GM23248 (cell line): ENCODE results near the gene NXF1. TPM values are rescaled to one million over a fixed set of nuclear protein-coding genes. Genes with fewer than 3 reads are reported as not detected.
"Not testable (repeated sequence)": the region's sequence is repeated elsewhere in the genome, so short reads cannot be mapped to it uniquely, and the experiment has no call there.

Experiments used
- DNase-seq: peaks from one replicate; pipeline ENCODE4 v3.0.0-alpha.2; 2015
- H2AFZ ChIP-seq: fragments of 200-600 bp; sonication (generic); 2 replicates; pipeline ENCODE4 v1.6.1; 2016; ENCODE audit warnings: antibody characterized with exemption
- H3F3A ChIP-seq: fragments of 200-600 bp; sonication (generic); 2 replicates; pipeline ENCODE4 v1.6.1; 2016; ENCODE audit warnings: mild to moderate bottlenecking, antibody characterized with exemption, mixed run types; ENCODE audit not compliant: insufficient read depth
- H3K27ac ChIP-seq: fragments of 200-600 bp; sonication (generic); 2 replicates; pipeline ENCODE4 v1.5.1; 2016; ENCODE audit warnings: mild to moderate bottlenecking
- H3K27me3 ChIP-seq: fragments of 200-600 bp; sonication (generic); replicated peaks from 2 replicates; pipeline ENCODE4 v1.6.1; 2016; ENCODE audit warnings: mild to moderate bottlenecking; ENCODE audit not compliant: insufficient read depth
- H3K36me3 ChIP-seq: fragments of 200-600 bp; sonication (generic); 2 replicates; pipeline ENCODE4 v1.6.1; 2016; ENCODE audit warnings: low read depth, mild to moderate bottlenecking
- H3K4me1 ChIP-seq: fragments of 200-600 bp; sonication (generic); 2 replicates; pipeline ENCODE4 v1.6.1; 2016; ENCODE audit warnings: mild to moderate bottlenecking; ENCODE audit not compliant: insufficient read depth
- H3K4me2 ChIP-seq: fragments of 200-600 bp; sonication (generic); one replicate; pipeline ENCODE4 v1.6.1; 2016; ENCODE audit warnings: mild to moderate bottlenecking; ENCODE audit not compliant: unreplicated experiment
- H3K4me3 ChIP-seq: fragments of 200-600 bp; sonication (generic); 2 replicates; pipeline ENCODE4 v1.5.1; 2016; ENCODE audit warnings: mild to moderate bottlenecking
- H3K79me2 ChIP-seq: fragments of 200-600 bp; sonication (generic); 2 replicates; pipeline ENCODE4 v1.6.1; 2016; ENCODE audit warnings: mild to moderate bottlenecking; ENCODE audit not compliant: insufficient read depth
- H3K9ac ChIP-seq: fragments of 200-600 bp; sonication (generic); 2 replicates; pipeline ENCODE4 v1.6.1; 2016; ENCODE audit warnings: mild to moderate bottlenecking
- H3K9me2 ChIP-seq: fragments of 200-600 bp; sonication (generic); 2 replicates; pipeline ENCODE4 v1.6.1; 2016; ENCODE audit warnings: mixed run types, mild to moderate bottlenecking, moderate library complexity; ENCODE audit not compliant: insufficient read depth
- H3K9me3 ChIP-seq: fragments of 200-600 bp; sonication (generic); one replicate; pipeline ENCODE4 v1.6.1; 2017; ENCODE audit warnings: low read depth
- H4K20me1 ChIP-seq: fragments of 200-600 bp; sonication (generic); 2 replicates; pipeline ENCODE4 v1.6.0; 2016; ENCODE audit not compliant: insufficient read depth
- EZH2 ChIP-seq: fragments of 200-600 bp; sonication (generic); IDR thresholded peaks from 2 replicates; pipeline ENCODE4 v1.6.1; 2018; ENCODE audit warnings: antibody characterized with exemption, mild to moderate bottlenecking; ENCODE audit not compliant: insufficient read depth, poor library complexity, severe bottlenecking
- EZH2phosphoT487 ChIP-seq: fragments of 200-600 bp; sonication (generic); IDR thresholded peaks from 2 replicates; pipeline ENCODE4 v1.6.1; 2018; ENCODE audit warnings: antibody characterized with exemption, moderate library complexity, mild to moderate bottlenecking, low read depth; ENCODE audit not compliant: insufficient read depth
- WGBS, 2 experiments: methylation state at CpG; one replicate each; pipeline ENCODE4 v1.1.6; 2015 to 2017; ENCODE audit warnings: low lambda C conversion rate in 2 of 2, low coverage in 1 of 2; ENCODE audit errors: missing lambda C conversion rate in 2 of 2; 5-methylcytosine and 5-hydroxymethylcytosine counted together
- in situ Hi-C: fragments of 300-500 bp; cut with MboI; formaldehyde crosslinking; loops from 2 replicates; pipeline ENCODE4 v1.15.0; 2020
- polyA plus RNA-seq: library from polyadenylated mRNA; unstranded; fragments of >200 nt; fragmentation: Nextera tagmentation; extraction: Ambion mirVana; gene quantifications from 2 replicates; pipeline ENCODE4 v1.2.1, GENCODE V29; 2016
- total RNA-seq: library from RNA; depleted of rRNA; stranded (reverse); fragments of >200 nt; shearing (Covaris generic); gene quantifications from 2 replicates; pipeline ENCODE4 v1.2.3, GENCODE V29; 2014

Gene NXF1
- total and polyA plus RNA-seq, 2 experiments from 2014 or later = 32.0 to 53.3 TPM

DNA sequence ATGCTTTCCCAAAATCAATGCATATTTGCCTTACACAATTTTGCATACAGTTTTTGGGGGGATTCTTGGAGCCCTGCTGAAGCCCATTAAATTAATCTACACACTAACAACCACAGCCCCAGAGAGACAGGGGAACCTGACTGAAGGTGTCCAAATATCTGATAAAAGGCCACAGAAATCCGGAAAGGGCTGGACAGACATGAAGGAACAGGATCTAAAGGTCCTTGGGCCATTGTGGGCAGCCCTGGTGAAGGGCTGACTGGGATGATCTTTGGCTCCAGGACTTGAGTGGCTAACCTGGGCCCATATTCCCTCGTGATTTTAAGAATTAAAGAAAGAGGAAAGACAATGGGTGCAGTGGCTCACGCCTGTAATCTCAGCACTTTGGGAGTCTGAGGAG, 40.9 kb upstream of the NXF1 start:
- TF ChIP-seq EZH2 (no peak), EZH2phosphoT487 (no peak)
- Histone ChIP-seq H3K79me2 (no peaks in the 10 kb centered on the region), H3K9me3 (no peaks in the 10 kb centered on the region), H3K9me2 (no peaks in the 10 kb centered on the region), H3K27ac (no peak overlapping the region), H4K20me1 (no peaks in the 10 kb centered on the region), H3K36me3 (no peaks in the 10 kb centered on the region), H3K4me2 (no peak overlapping the region), H3F3A (peaks cover 14% of the 10 kb centered on the region), H2AFZ (no peak overlapping the region), H3K4me1 (peaks cover 9% of the 10 kb centered on the region; the same call in 1 of the 2 replicates), H3K9ac (no peak overlapping the region), H3K4me3 (no peak overlapping the region), H3K27me3 (no peaks in the 10 kb centered on the region)
- WGBS, 2 experiments = 61 to 73% methylated on average over 3 of the region's 3 CpGs
- in situ Hi-C loops = no loop called here
- no peak for DNase-seq

DNA sequence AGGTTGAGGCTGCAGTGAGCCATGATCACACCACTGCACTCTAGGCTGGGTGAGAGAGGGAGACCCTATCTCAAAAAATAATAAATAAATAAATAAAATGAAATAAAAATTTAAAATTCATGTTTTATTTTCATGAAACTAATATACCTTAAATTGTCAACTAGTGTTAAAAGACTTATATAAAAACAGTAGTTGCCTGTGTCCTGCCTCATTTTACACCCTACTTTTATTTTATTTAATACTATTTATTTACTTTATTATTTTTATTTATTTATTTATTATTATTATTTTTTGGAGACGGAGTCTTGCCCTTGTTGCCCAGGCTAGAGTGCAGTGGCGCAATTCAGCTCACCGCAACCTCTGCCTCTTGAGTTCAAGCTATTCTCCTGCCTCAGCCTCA, 38.9 kb upstream of the NXF1 start:
- no peak for DNase-seq
- Histone ChIP-seq H3F3A (peaks cover 8% of the 10 kb centered on the region), H3K79me2 (peaks cover 2% of the 10 kb centered on the region), H3K27ac (no peak overlapping the region), H3K36me3 (no peaks in the 10 kb centered on the region), H3K9ac (no peak overlapping the region), H4K20me1 (no peaks in the 10 kb centered on the region), H2AFZ (no peak overlapping the region), H3K27me3 (no peaks in the 10 kb centered on the region), H3K4me2 (no peak overlapping the region), H3K9me3 (no peaks in the 10 kb centered on the region), H3K4me3 (no peak overlapping the region), H3K4me1 (peaks cover 9% of the 10 kb centered on the region; the same call in 1 of the 2 replicates), H3K9me2 (no peaks in the 10 kb centered on the region)
- WGBS, 2 experiments = 96 to 97% methylated on average over 3 of the region's 3 CpGs
- TF ChIP-seq EZH2phosphoT487 = no peak
- no peak for TF ChIP-seq EZH2
- in situ Hi-C loops = no loop called here

DNA sequence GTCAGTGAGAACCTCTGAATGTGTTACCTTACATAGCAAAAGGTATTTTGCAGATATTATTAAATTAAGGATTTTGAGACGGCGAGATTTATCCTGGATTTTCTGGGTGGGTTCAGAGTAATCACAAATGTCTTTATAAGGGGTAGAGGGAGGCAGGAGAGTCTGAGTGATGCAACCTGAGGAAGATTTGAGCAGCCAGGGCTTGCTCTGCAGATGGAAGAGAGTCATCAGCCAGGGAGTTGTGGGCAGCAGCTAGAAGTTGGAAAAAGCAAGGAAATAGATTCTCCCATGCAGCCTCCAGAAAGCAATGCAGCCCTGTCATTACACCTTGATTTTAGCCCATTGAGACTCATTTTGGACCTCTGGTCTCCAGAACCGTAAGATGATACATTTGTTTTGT, 38.2 kb upstream of the NXF1 start:
- Histone ChIP-seq H3K27me3 (no peaks in the 10 kb centered on the region), H3K36me3 (no peaks in the 10 kb centered on the region), H2AFZ (peak overlapping the region; percentile 49), H3K4me2 (no peak overlapping the region), H3K9me2 (no peaks in the 10 kb centered on the region), H3K4me1 (peaks cover 9% of the 10 kb centered on the region; the same call in 1 of the 2 replicates), H3K4me3 (no peak overlapping the region), H4K20me1 (no peaks in the 10 kb centered on the region), H3K27ac (no peak overlapping the region), H3K9ac (no peak overlapping the region), H3K79me2 (peaks cover 8% of the 10 kb centered on the region), H3K9me3 (no peaks in the 10 kb centered on the region), H3F3A (peaks cover 8% of the 10 kb centered on the region)
- no peak for DNase-seq
- TF ChIP-seq EZH2 (no peak), EZH2phosphoT487 (no peak)
- WGBS, 2 experiments = 94 to 100% methylated on average over 3 of the region's 3 CpGs
- in situ Hi-C loops = no loop called here

DNA sequence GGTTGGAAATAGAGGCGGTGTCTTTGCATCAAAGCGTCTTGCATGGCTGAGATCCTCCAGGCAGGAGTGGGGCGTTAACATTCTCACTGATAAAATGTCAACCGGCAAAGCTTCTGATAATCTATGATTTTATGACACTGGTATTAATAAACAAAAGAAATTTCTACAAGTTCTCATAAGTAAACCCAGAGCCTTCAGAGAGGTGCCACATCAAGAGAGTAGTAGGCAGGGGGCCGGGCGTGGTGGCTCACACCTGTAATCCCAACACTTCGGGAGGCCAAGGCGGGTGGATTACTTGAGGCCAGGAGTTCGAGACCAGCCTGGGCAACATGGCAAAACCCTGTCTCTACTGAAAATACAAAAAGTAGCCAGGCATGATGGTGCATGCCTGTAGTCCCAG, 37.7 kb upstream of the NXF1 start:
- H3K27ac ChIP-seq = peak overlapping the region; percentile 99
- WGBS, 2 experiments = 90 to 92% methylated on average over 9 of the region's 9 CpGs

DNA sequence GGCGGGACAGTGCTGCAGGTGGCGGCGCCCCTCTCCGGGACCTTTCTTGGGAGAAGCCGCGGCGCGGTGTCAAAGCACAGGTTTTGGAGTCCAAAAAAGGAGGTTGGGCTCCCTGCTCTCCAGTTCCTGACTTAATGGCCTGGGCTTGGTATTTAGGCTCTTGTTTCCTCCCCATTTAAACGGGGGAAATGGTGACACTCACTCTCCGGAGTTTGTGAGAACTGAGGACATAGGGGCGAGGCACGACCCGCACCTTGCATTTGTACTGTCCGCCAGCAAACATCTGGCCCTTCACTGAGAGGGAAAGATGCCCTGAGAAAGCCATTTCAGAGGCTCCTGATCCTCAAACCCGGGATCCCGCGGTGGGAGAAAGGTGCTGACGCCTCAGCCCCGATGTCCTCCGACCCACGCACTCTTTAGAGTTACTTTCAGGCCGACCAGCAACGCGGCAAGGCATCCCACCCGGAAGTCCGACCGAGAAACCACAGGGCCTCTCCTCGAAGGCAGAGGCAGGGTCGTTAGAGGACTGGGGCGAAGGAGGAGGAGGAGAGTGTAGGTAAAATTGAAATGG, 37.0 kb upstream of the NXF1 start:
- Histone ChIP-seq H3K27ac (peak overlapping the region; percentile 99), H3K4me2 (peak overlapping the region; percentile 83), H3K4me1 (peaks cover 9% of the 10 kb centered on the region; the same call in 1 of the 2 replicates), H3K4me3 (peak overlapping the region; percentile 74), H3K9me3 (no peaks in the 10 kb centered on the region), H3K9me2 (no peaks in the 10 kb centered on the region), H3K9ac (peak overlapping the region; percentile 95), H3K27me3 (no peaks in the 10 kb centered on the region), H2AFZ (peak overlapping the region; percentile 91), H3F3A (peaks cover 8% of the 10 kb centered on the region), H4K20me1 (no peaks in the 10 kb centered on the region), H3K36me3 (no peaks in the 10 kb centered on the region), H3K79me2 (peaks cover 21% of the 10 kb centered on the region)
- WGBS, 2 experiments = 6 to 7% methylated on average over 30 of the region's 30 CpGs
- DNase-seq = peak; percentile 52
- no peak for TF ChIP-seq EZH2
- TF ChIP-seq EZH2phosphoT487 = no peak
- in situ Hi-C loops = no loop called here

More for the DNA sequence above, 37.7 kb upstream of the NXF1 start:
- Histone ChIP-seq H3K4me2 (peak overlapping the region; percentile 83), H2AFZ (peak overlapping the region; percentile 91), H3K9ac (peak overlapping the region; percentile 95), H3K79me2 (peaks cover 14% of the 10 kb centered on the region)
- H3K36me3 ChIP-seq, in situ Hi-C loops, H3K4me3 ChIP-seq, H3K9me2 ChIP-seq, DNase-seq, H3K27me3 ChIP-seq, H3F3A ChIP-seq, H3K9me3 ChIP-seq, H4K20me1 ChIP-seq, H3K4me1 ChIP-seq: not testable (repeated sequence)
